OCI-LY3 (cell line): Measurements from ENCODE around the gene FURIN.

Source experiments
- H2AFZ ChIP-seq: fragments of 200-600, 300-600 bp; shearing (Covaris generic); 2 replicates; pipeline ENCODE4 v1.6.0; 2014; ENCODE audit warnings: antibody characterized with exemption, low read depth, low read length
- H3K27ac ChIP-seq: fragments of 200-600, 300-600 bp; sonication (generic); 2 replicates; pipeline ENCODE4 v1.5.1; 2014; ENCODE audit warnings: mild to moderate bottlenecking, low read length, moderate library complexity, mixed read lengths
- H3K27me3 ChIP-seq: fragments of 200-600, 300-600 bp; sonication (generic); 2 replicates; pipeline ENCODE4 v1.6.1; 2014; ENCODE audit warnings: low read depth, low read length, mixed read lengths
- H3K36me3 ChIP-seq: fragments of 200-600, 300-600 bp; sonication (generic); replicated peaks from 2 replicates; pipeline ENCODE3; 2014; ENCODE audit warnings: low read depth, low read length, mixed read lengths
- H3K4me1 ChIP-seq: fragments of 300-600, 200-600 bp; sonication (generic); 2 replicates; pipeline ENCODE4 v1.6.1; 2014; ENCODE audit warnings: low read length, mixed read lengths
- H3K4me2 ChIP-seq: fragments of 200-600, 300-600 bp; sonication (generic); 2 replicates; pipeline ENCODE4 v1.6.1; 2014; ENCODE audit warnings: low read length, mixed read lengths
- H3K4me3 ChIP-seq: fragments of 300-600, 200-600 bp; sonication (generic); 2 replicates; pipeline ENCODE4 v1.5.1; 2014; ENCODE audit warnings: antibody characterized with exemption, mild to moderate bottlenecking, low read length, moderate library complexity
- H3K79me2 ChIP-seq: fragments of 300-600, 200-600 bp; shearing (Covaris generic); 2 replicates; pipeline ENCODE4 v1.6.1; 2014; ENCODE audit warnings: mild to moderate bottlenecking, low read length, mixed read lengths
- H3K9ac ChIP-seq: fragments of 300-600, 200-600 bp; shearing (Covaris generic); 2 replicates; pipeline ENCODE4 v1.6.0; 2014; ENCODE audit warnings: mild to moderate bottlenecking, low read length, moderate library complexity
- H3K9me3 ChIP-seq: fragments of 200-600, 300-600 bp; shearing (Covaris generic); 2 replicates; pipeline ENCODE4 v1.6.1; 2014; ENCODE audit warnings: low read length, mixed read lengths; ENCODE audit not compliant: insufficient read depth
- H4K20me1 ChIP-seq: fragments of 200-600, 300-600 bp; sonication (generic); 2 replicates; pipeline ENCODE4 v1.6.1; 2016; ENCODE audit warnings: low read length, mixed read lengths; ENCODE audit not compliant: insufficient read depth
- EZH2phosphoT487 ChIP-seq: fragments of 200-600 bp; shearing (Covaris generic); IDR thresholded peaks from 2 replicates; pipeline ENCODE4 v1.6.1; 2018; ENCODE audit warnings: antibody characterized with exemption, mixed run types, low read depth
- TF ChIP-seq, protein P1 (sequence below): fragments of 200-600, 300-600 bp; sonication (generic); IDR thresholded peaks from 2 replicates; pipeline ENCODE4 v1.5.1; 2014; ENCODE audit warnings: antibody characterized with exemption, low read length, low read depth

The FURIN gene

DNA sequence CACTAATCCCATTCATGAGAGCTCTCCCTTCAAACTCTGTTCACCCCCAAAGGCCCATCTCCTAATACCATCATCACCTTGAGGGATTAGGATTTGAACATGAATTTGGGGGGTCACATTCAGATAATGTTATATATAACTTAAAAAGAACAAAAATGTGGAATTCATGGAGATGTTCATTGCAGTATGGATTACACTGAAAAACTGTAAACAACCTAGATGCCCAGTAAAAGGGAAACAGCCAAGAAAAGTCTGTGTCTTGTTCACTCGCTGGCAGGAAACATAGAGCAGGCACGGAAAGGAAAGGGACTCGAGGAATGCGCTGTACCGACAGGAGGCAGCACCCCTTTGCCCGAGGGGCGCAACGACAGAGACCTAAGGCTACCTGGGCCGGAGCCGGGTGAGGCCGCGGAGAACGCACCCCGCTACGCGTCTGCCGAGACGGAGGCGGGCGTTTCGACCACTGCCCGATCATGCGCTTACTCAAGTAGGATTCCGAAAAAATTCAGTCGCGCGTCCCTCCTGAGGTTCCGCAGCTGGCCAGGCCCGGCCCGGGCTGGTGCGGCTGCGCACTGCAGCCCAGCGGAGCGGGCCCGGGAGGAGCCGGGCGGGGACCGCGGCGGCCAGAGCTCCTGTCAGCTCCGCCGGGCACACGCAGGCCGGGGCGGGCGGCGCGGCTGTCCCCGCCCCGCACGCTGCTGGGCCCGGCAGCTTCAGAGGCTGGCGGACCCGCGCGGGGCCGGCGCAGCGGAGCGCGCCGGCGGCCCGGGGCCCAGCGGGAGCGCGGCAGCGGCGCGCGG is 33.9 kb downstream of the FURIN start:
- Histone ChIP-seq H3K4me1 (peaks cover 15% of the 10 kb centered on the region), H3K4me2 (peak overlapping the region; percentile 77), H3K9me3 (no peaks in the 10 kb centered on the region), H2AFZ (peak overlapping the region; percentile 96), H3K36me3 (peaks cover 5% of the 10 kb centered on the region), H3K27me3 (no peaks in the 10 kb centered on the region), H3K4me3 (peak overlapping the region; percentile 97), H3K9ac (peak overlapping the region; percentile 64), H3K79me2 (no peaks in the 10 kb centered on the region), H4K20me1 (no peaks in the 10 kb centered on the region), H3K27ac (peak overlapping the region; percentile 36)
- TF ChIP-seq EZH2phosphoT487, result no peak
- TF ChIP-seq, protein P1, sequence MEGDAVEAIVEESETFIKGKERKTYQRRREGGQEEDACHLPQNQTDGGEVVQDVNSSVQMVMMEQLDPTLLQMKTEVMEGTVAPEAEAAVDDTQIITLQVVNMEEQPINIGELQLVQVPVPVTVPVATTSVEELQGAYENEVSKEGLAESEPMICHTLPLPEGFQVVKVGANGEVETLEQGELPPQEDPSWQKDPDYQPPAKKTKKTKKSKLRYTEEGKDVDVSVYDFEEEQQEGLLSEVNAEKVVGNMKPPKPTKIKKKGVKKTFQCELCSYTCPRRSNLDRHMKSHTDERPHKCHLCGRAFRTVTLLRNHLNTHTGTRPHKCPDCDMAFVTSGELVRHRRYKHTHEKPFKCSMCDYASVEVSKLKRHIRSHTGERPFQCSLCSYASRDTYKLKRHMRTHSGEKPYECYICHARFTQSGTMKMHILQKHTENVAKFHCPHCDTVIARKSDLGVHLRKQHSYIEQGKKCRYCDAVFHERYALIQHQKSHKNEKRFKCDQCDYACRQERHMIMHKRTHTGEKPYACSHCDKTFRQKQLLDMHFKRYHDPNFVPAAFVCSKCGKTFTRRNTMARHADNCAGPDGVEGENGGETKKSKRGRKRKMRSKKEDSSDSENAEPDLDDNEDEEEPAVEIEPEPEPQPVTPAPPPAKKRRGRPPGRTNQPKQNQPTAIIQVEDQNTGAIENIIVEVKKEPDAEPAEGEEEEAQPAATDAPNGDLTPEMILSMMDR, result peak; percentile 94

DNA sequence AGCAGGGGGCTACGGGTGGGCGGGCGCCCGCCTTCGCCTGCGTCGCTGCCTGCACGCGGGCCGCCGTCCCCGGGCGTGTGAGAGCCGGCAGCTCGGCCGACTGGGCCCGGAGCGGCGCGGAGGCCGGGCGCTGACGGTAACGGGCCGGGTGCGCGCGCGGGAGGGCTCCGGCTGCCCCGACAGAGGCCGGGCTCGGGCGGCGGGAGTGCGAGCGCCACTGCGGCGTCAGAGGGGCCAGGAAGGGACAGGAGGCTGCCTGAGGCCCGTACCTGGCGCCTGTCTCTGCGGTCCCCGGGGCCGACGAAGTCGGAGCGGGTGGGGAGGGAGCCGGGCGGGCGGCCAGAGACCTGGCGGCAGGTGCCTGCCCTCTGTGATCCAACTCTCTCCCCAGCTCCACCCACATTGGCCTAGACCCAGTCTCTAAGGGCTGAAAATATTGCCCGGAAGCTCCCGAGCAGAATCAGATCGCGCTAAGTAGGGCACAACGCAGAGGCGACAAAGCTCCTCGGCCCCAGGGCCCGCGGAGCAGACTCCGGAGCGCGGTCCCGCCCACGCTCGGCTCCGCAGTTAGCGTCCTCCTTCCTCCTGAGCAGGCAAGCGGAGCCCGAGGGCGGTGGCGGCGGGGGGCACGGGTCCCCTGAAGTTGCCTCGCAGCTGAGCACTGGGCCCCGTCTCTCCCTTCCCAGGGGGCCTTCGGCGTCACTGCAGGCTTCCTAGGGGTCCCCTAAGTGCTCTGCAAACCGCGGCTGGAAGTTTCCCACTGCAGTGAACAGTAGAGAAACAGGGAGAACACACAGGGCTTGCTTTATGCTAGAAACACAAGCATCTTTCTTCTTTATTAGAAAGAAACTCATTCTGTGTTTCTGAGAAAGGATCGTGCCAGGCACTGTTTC is 34.7 kb downstream of the FURIN start, which contains the start of gene MAN2A2:
Gene MAN2A2, plus strand, starts transcription at position 463 of the 893 bp plus-strand sequence. CDS start 906 bp downstream, outside the sequence.
- peak within 1 kb of the TSS; percentile 81 for H3K4me2 ChIP-seq
- H4K20me1 ChIP-seq, result no peaks in the 10 kb centered on the region
- peak within 1 kb of the TSS; percentile 75 for H3K9ac ChIP-seq
- no peaks in the 10 kb centered on the region for H3K27me3 ChIP-seq
- H3K4me3 ChIP-seq, result peak within 1 kb of the TSS; percentile 97
- TF ChIP-seq EZH2phosphoT487, result no peak
- TF ChIP-seq, protein P1, result no peak
- peaks cover 8% of the 10 kb centered on the region for H3K36me3 ChIP-seq
- no peaks in the 10 kb centered on the region for H3K79me2 ChIP-seq
- H3K27ac ChIP-seq, result peak within 1 kb of the TSS; percentile 36
- peak within 1 kb of the TSS; percentile 96 for H2AFZ ChIP-seq
- H3K9me3 ChIP-seq, result no peaks in the 10 kb centered on the region
- H3K4me1 ChIP-seq, result peaks cover 14% of the 10 kb centered on the region

DNA sequence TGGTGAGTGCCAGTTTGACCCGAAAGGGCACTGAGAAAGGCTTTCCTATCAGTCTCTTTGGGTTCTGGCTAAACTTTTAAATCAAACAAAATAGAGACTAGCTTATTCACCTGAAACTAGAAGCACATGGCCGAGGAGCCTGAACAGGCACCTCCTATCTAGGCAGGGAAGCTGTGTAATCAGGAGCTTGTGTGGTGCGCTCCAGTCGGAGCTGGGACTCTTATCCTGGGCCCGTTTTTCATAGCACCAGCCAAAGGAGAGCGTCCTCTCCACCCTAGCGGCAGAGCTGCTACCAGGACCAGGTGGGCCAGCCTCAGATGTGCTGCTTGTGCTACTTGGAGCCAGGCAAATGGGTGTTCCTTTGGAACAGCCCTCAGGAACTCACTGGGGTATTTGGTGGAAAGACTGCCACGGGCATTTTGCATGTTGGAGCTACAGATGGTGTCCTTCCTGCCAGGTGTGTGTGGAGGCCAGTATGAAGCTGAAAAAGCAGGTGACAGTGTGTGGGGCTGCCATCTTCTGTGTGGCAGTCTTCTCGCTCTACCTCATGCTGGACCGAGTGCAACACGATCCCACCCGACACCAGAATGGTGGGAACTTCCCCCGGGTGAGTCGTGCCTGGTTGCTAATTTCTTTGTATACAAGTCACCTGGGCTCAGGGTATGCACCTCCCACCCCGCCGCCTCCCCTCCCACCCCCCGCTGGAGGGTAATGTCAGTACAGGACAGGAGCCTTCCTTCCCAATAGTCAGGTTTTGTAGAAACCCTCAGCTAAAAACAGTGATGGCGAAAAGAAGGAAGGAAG is 35.5 kb downstream of the FURIN start:
- Histone ChIP-seq H3K27ac (no peak overlapping the region), H3K9ac (peak overlapping the region; percentile 75), H2AFZ (peak overlapping the region; percentile 86), H3K9me3 (no peaks in the 10 kb centered on the region), H3K27me3 (no peaks in the 10 kb centered on the region), H3K4me1 (peaks cover 14% of the 10 kb centered on the region), H3K36me3 (peaks cover 8% of the 10 kb centered on the region), H3K4me3 (peak overlapping the region; percentile 97), H3K4me2 (peak overlapping the region; percentile 81), H4K20me1 (no peaks in the 10 kb centered on the region), H3K79me2 (no peaks in the 10 kb centered on the region)
- TF ChIP-seq EZH2phosphoT487, result no peak
- TF ChIP-seq, protein P1, result 0 out of 2 replicates have a peak, but pooled peaks have one; percentile 10
